LHCN-M2 (cell line): ENCODE results near the gene KBTBD13. TPM values are rescaled to one million over a fixed set of nuclear protein-coding genes. Genes with fewer than 3 reads are reported as not detected.
"Not testable (repeated sequence)": the region's sequence is repeated elsewhere in the genome, so short reads cannot be mapped to it uniquely, and the experiment has no call there.

ENCODE experiments used
- DNase-seq: peaks from one replicate; pipeline ENCODE4 v3.0.0-alpha.2; 2012; ENCODE audit warnings: low read depth
- total RNA-seq: library from RNA; depleted of rRNA; stranded (reverse); fragments of >200 nt; gene quantifications from 2 replicates; pipeline ENCODE4 v1.2.3, GENCODE V29; 2014

Gene KBTBD13
- total RNA-seq, 1 experiment from 2014 or later, result not detected

- DNase-seq, result no peak
Observed at GRCh38 chr15:65087873-65088642, 11.5 kb downstream of the KBTBD13 start.

GRCh38 chr15:65088643-65089021 lies 12.1 kb downstream of the KBTBD13 start:
- no peak for DNase-seq

GRCh38 chr15:65089206-65089824 lies 12.8 kb downstream of the KBTBD13 start:
- no peak for DNase-seq

GRCh38 chr15:65091946-65092770 lies 15.6 kb downstream of the KBTBD13 start:
- no peak for DNase-seq

- no peak for DNase-seq
Observed at GRCh38 chr15:65092911-65093792, 16.6 kb downstream of the KBTBD13 start.

GRCh38 chr15:65093793-65094170 lies 17.2 kb downstream of the KBTBD13 start:
- not testable (repeated sequence) for DNase-seq

- DNase-seq, result no peak
Observed at GRCh38 chr15:65094294-65094995, 17.9 kb downstream of the KBTBD13 start.

- DNase-seq, result no peak
Observed at GRCh38 chr15:65095011-65095746, 18.6 kb downstream of the KBTBD13 start.

- DNase-seq, result no peak
Observed at GRCh38 chr15:65095747-65096104, 19.2 kb downstream of the KBTBD13 start.

- DNase-seq, result no peak
Observed at GRCh38 chr15:65096481-65097385, 20.2 kb downstream of the KBTBD13 start.

- DNase-seq, result no peak
Observed at GRCh38 chr15:65097651-65098263, 21.2 kb downstream of the KBTBD13 start.

- DNase-seq, result no peak
Observed at GRCh38 chr15:65099336-65099735, 22.8 kb downstream of the KBTBD13 start.

- not testable (repeated sequence) for DNase-seq
Observed at GRCh38 chr15:65099801-65100200, 23.3 kb downstream of the KBTBD13 start.

GRCh38 chr15:65100442-65100841 lies 23.9 kb downstream of the KBTBD13 start:
- DNase-seq, result no peak

- peak; percentile 32 for DNase-seq
Observed at GRCh38 chr15:65101411-65101890, 24.9 kb downstream of the KBTBD13 start.

GRCh38 chr15:65101891-65102708 lies 25.6 kb downstream of the KBTBD13 start:
- DNase-seq, result no peak

- no peak for DNase-seq
Observed at GRCh38 chr15:65102912-65103311, 26.4 kb downstream of the KBTBD13 start.

- DNase-seq, result no peak
Observed at GRCh38 chr15:65105038-65105437, 28.5 kb downstream of the KBTBD13 start.
